H9 (cell line): ENCODE measurements around the gene IPPK. TPM values are rescaled to one million over a fixed set of nuclear protein-coding genes. Genes with fewer than 3 reads are reported as not detected.
A peak's percentile ranks its signal among the peaks of the same experiment; 100 is the strongest.

Experiments used
- DNase-seq: peaks from one replicate; pipeline ENCODE4 v3.0.0-alpha.2; 2017
- H2AFZ ChIP-seq: one replicate; pipeline ENCODE4 v1.6.1; 2013; ENCODE audit warnings: mild to moderate bottlenecking, low read length, control low read depth, moderate library complexity
- H2AK5ac ChIP-seq: 2 replicates; pipeline ENCODE4 v1.6.1; 2013; ENCODE audit warnings: low read length, control low read depth, mixed read lengths; ENCODE audit not compliant: insufficient read length
- H2BK120ac ChIP-seq: one replicate; pipeline ENCODE4 v1.6.1; 2013; ENCODE audit warnings: low read depth, mild to moderate bottlenecking, low read length, control low read depth, inconsistent platforms; ENCODE audit not compliant: poor library complexity, severe bottlenecking
- H2BK12ac ChIP-seq: 2 replicates; pipeline ENCODE4 v1.6.1; 2013; ENCODE audit warnings: low read length, control low read depth, mixed read lengths, low read depth; ENCODE audit not compliant: insufficient read length
- H2BK15ac ChIP-seq: 2 replicates; pipeline ENCODE4 v1.6.1; 2013; ENCODE audit warnings: low read depth, low read length, control low read depth
- H2BK20ac ChIP-seq: one replicate; pipeline ENCODE4 v1.6.1; 2013; ENCODE audit warnings: low read depth, mild to moderate bottlenecking, low read length, control low read depth, inconsistent platforms; ENCODE audit not compliant: poor library complexity, severe bottlenecking
- H2BK5ac ChIP-seq: 2 replicates; pipeline ENCODE4 v1.6.1; 2013; ENCODE audit warnings: low read length, control low read depth, mixed read lengths; ENCODE audit not compliant: insufficient read length
- H3K14ac ChIP-seq: 2 replicates; pipeline ENCODE4 v1.6.1; 2013; ENCODE audit warnings: low read length, control low read depth; ENCODE audit not compliant: insufficient read depth
- H3K18ac ChIP-seq: 2 replicates; pipeline ENCODE4 v1.6.1; 2013; ENCODE audit warnings: low read depth, mild to moderate bottlenecking, mixed read lengths, low read length, control low read depth; ENCODE audit not compliant: insufficient read length
- H3K23ac ChIP-seq: 2 replicates; pipeline ENCODE4 v1.6.1; 2013; ENCODE audit warnings: low read length, control low read depth, mixed read lengths, low read depth; ENCODE audit not compliant: insufficient read length
- H3K23me2 ChIP-seq: 2 replicates; pipeline ENCODE4 v1.6.1; 2013; ENCODE audit warnings: low read depth, mild to moderate bottlenecking, mixed read lengths, low read length, control low read depth; ENCODE audit not compliant: insufficient read length, poor library complexity, severe bottlenecking
- H3K27ac ChIP-seq: 2 replicates; pipeline ENCODE4 v1.5.1; 2013; ENCODE audit warnings: low read length, control low read depth, mixed read lengths, low read depth; ENCODE audit not compliant: insufficient read length
- H3K27me3 ChIP-seq: 2 replicates; pipeline ENCODE4 v1.6.1; 2013; ENCODE audit warnings: low read length, control low read depth, inconsistent platforms; ENCODE audit not compliant: insufficient read depth
- H3K4ac ChIP-seq: 2 replicates; pipeline ENCODE4 v1.6.1; 2013; ENCODE audit warnings: low read depth, mild to moderate bottlenecking, control low read depth, inconsistent platforms, low read length, moderate library complexity
- H3K4me1 ChIP-seq: 2 replicates; pipeline ENCODE4 v1.6.1; 2013; ENCODE audit warnings: low read length, control low read depth, inconsistent platforms; ENCODE audit not compliant: insufficient read depth
- H3K4me2 ChIP-seq: 2 replicates; pipeline ENCODE4 v1.6.1; 2013; ENCODE audit warnings: low read length, control low read depth, mixed read lengths; ENCODE audit not compliant: insufficient read length, insufficient read depth
- H3K56ac ChIP-seq: 2 replicates; pipeline ENCODE4 v1.6.1; 2013; ENCODE audit warnings: low read depth, mild to moderate bottlenecking, mixed read lengths, low read length, control low read depth; ENCODE audit not compliant: insufficient read length
- H3K79me1 ChIP-seq: 2 replicates; pipeline ENCODE4 v1.6.1; 2013; ENCODE audit warnings: low read depth, mild to moderate bottlenecking, moderate library complexity, low read length, control low read depth, inconsistent platforms; ENCODE audit not compliant: insufficient read depth, poor library complexity, severe bottlenecking
- H3K79me2 ChIP-seq: 2 replicates; pipeline ENCODE4 v1.6.1; 2013; ENCODE audit warnings: low read length, control low read depth, inconsistent platforms; ENCODE audit not compliant: insufficient read depth
- H3K9ac ChIP-seq: 2 replicates; pipeline ENCODE4 v1.6.1; 2013; ENCODE audit warnings: low read length, control low read depth, mixed read lengths; ENCODE audit not compliant: insufficient read length; ENCODE audit errors: extremely low read depth
- H3K9me3 ChIP-seq: one replicate; pipeline ENCODE4 v1.6.1; 2013; ENCODE audit warnings: low read depth, low read length, inconsistent platforms; ENCODE audit not compliant: control insufficient read depth
- H3T11ph ChIP-seq: one replicate; pipeline ENCODE4 v1.6.1; 2013; ENCODE audit warnings: mild to moderate bottlenecking, low read length, control low read depth, inconsistent platforms
- H4K20me1 ChIP-seq: one replicate; pipeline ENCODE4 v1.6.1; 2013; ENCODE audit not compliant: control insufficient read depth, insufficient read length, insufficient read depth
- H4K5ac ChIP-seq: 2 replicates; pipeline ENCODE4 v1.6.1; 2013; ENCODE audit warnings: low read depth, mild to moderate bottlenecking, mixed read lengths, low read length, control low read depth; ENCODE audit not compliant: insufficient read length
- H4K8ac ChIP-seq: replicated peaks from 2 replicates; pipeline ENCODE4 v1.6.1; 2013; ENCODE audit warnings: low read length, control low read depth, mixed read lengths, low read depth; ENCODE audit not compliant: insufficient read length
- H4K91ac ChIP-seq: 2 replicates; pipeline ENCODE4 v1.6.1; 2013; ENCODE audit warnings: low read depth, mild to moderate bottlenecking, moderate library complexity, mixed read lengths, low read length, control low read depth; ENCODE audit not compliant: insufficient read length
- H3K27ac Mint-ChIP-seq, 3 experiments: 2 replicates in 2 of 3; 3 replicates in 1 of 3; pipeline ENCODE4 v1.8.0; 2020 to 2021; ENCODE audit warnings: mixed read lengths in 3 of 3, mild to moderate bottlenecking in 1 of 3, moderate library complexity in 1 of 3
- H3K27me3 Mint-ChIP-seq: 2 replicates; pipeline ENCODE4 v1.8.0; 2021; ENCODE audit warnings: low read depth, mild to moderate bottlenecking, moderate library complexity, mixed read lengths
- H3K36me3 Mint-ChIP-seq, 3 experiments: 2 replicates in 2 of 3; 3 replicates in 1 of 3; pipeline ENCODE4 v1.8.0; 2020 to 2021; ENCODE audit warnings: low read depth in 3 of 3, mixed read lengths in 3 of 3; ENCODE audit not compliant: insufficient read depth in 1 of 3
- H3K4me1 Mint-ChIP-seq, 2 experiments: 2 replicates each; pipeline ENCODE4 v1.8.0; 2020; ENCODE audit warnings: mixed read lengths in 2 of 2
- H3K4me3 Mint-ChIP-seq, 2 experiments: 2 replicates in 1 of 2; 3 replicates in 1 of 2; pipeline ENCODE4 v1.8.0; 2020 to 2021; ENCODE audit warnings: mild to moderate bottlenecking in 2 of 2, mixed read lengths in 2 of 2, moderate library complexity in 1 of 2
- H3K9me3 Mint-ChIP-seq, 2 experiments: 2 replicates in 1 of 2; 3 replicates in 1 of 2; pipeline ENCODE4 v1.8.0; 2020; ENCODE audit warnings: mild to moderate bottlenecking in 2 of 2, mixed read lengths in 2 of 2, moderate library complexity in 1 of 2
- CTCF ChIP-seq: fragments of 200-600 bp; sonication (generic); conservative IDR thresholded peaks from 3 replicates; pipeline ENCODE4 v1.8.0; 2021; ENCODE audit warnings: antibody characterized with exemption, mild to moderate bottlenecking
- WGBS: extraction: QIAGEN DNeasy Blood & Tissue Kit; methylation state at CpG from one replicate; pipeline ENCODE4 v1.1.7; 2013; ENCODE audit warnings: missing lambda C conversion rate, low lambda C conversion rate, mixed read lengths; ENCODE audit not compliant: insufficient read length; ENCODE audit errors: extremely low coverage; 5-methylcytosine and 5-hydroxymethylcytosine counted together
- total RNA-seq: library from RNA; stranded (reverse); gene quantifications from 2 replicates; pipeline ENCODE4 v1.2.1, GENCODE V29; 2021

IPPK gene
- total RNA-seq, 1 experiment from 2014 or later = 10.7 TPM

- Histone ChIP-seq H3K56ac (no peak overlapping the region), H4K20me1 (peaks cover 3% of the 10 kb centered on the region), H4K8ac (no peak overlapping the region), H2BK120ac (no peak overlapping the region), H2BK20ac (no peak overlapping the region), H3K27ac (no peak overlapping the region), H3K27me3 (no peaks in the 10 kb centered on the region), H3K4me2 (no peak overlapping the region), H3K18ac (no peak overlapping the region), H3K14ac (no peak overlapping the region), H3K4ac (no peak overlapping the region), H2AK5ac (no peak overlapping the region), H3K9ac (no peak overlapping the region), H4K91ac (no peak overlapping the region), H2BK5ac (no peak overlapping the region), H2BK15ac (no peak overlapping the region), H3K4me1 (no peaks in the 10 kb centered on the region), H3K79me2 (no peaks in the 10 kb centered on the region), H3K23me2 (no peaks in the 10 kb centered on the region), H3T11ph (no peak overlapping the region), H3K9me3 (no peaks in the 10 kb centered on the region), H3K79me1 (no peaks in the 10 kb centered on the region), H2BK12ac (no peak overlapping the region), H4K5ac (no peak overlapping the region), H2AFZ (no peak overlapping the region), H3K23ac (no peak overlapping the region)
- no peak for TF ChIP-seq CTCF
- DNase-seq = no peak
- Mint-ChIP-seq H3K9me3 (no peaks in the 10 kb centered on the region), H3K36me3 (peaks cover 27 to 83% (median 76%) of the 10 kb centered on the region in 3 experiments; a peak in 6 of 7 replicates), H3K4me3 (no peak overlapping the region), H3K4me1 (no peaks in the 10 kb centered on the region), H3K27ac (peak overlapping the region in 1 of 3 experiments; percentile 68; a peak in 1 of 7 replicates), H3K27me3 (no peaks in the 10 kb centered on the region)
- WGBS = no CpG with 5 or more reads among the region's 21 CpGs
These were observed 47.5 kb upstream of the IPPK start for GRCh38 chr9:92717201-92718085.
